Activated CD8-positive, alpha-beta T cell treated with anti-CD3 and anti-CD28 coated beads, Interleukin-2, amount 10 ng/mL, durations not matched to agents 7 days and 5 days (primary cell): ENCODE measurements around the gene SLC1A4. TPM values are rescaled to one million over a fixed set of nuclear protein-coding genes. Genes with fewer than 3 reads are reported as not detected.

Experiments used
- ATAC-seq: fragments of 150-1000 bp; cut with Tn5 transposase; one replicate; pipeline ENCODE4 v1.10.0; 2021; ENCODE audit warnings: moderate library complexity
- CTCF ChIA-PET: fragments of 350-600 bp; sonication (Branson Sonifier 250); formaldehyde crosslinking; loops from one replicate; lab custom pipeline; 2021; ENCODE audit warnings: antibody characterized with exemption; lab: Charles Lee
- POLR2A ChIA-PET: fragments of 350-600 bp; sonication (Branson Sonifier 250); formaldehyde crosslinking; loops from one replicate; lab custom pipeline; 2021; ENCODE audit warnings: antibody characterized with exemption; lab: Charles Lee
- DNase-seq: peaks from one replicate; pipeline ENCODE4 v3.0.0-alpha.2; 2020
- H3K27ac Mint-ChIP-seq: one replicate; pipeline ENCODE4 v1.8.0; 2021; ENCODE audit warnings: mild to moderate bottlenecking, mixed read lengths
- H3K27me3 Mint-ChIP-seq: one replicate; pipeline ENCODE4 v1.8.0; 2021; ENCODE audit warnings: low read depth, mixed read lengths
- H3K36me3 Mint-ChIP-seq: one replicate; pipeline ENCODE4 v1.8.0; 2021; ENCODE audit warnings: low read depth, mixed read lengths
- H3K4me1 Mint-ChIP-seq: one replicate; pipeline ENCODE4 v1.8.0; 2021; ENCODE audit warnings: low read depth, mixed read lengths
- H3K4me3 Mint-ChIP-seq: one replicate; pipeline ENCODE4 v1.8.0; 2021; ENCODE audit warnings: mild to moderate bottlenecking, mixed read lengths
- H3K9me3 Mint-ChIP-seq: one replicate; pipeline ENCODE4 v1.8.0; 2022; ENCODE audit warnings: mixed read lengths; ENCODE audit not compliant: insufficient read depth
- total RNA-seq, 2 experiments: library from RNA; stranded (reverse); gene quantifications; one replicate each; pipeline ENCODE4 v1.2.3, GENCODE V29; 2021

SLC1A4 gene
- total RNA-seq, 2 experiments from 2014 or later = 48.8 to 50.1 TPM

GRCh38 chr2:65040400-65041261, 51.4 kb downstream of the SLC1A4 start:
- CTCF ChIA-PET = interaction anchor here (0.6 to 14.8 kb wide), 13 partner anchors 10 to 124 kb away, joined by 3 to 169 read pairs (median 4); partner anchors contain the start of genes CEP68 and SLC1A4

GRCh38 chr2:65043001-65043400, 53.8 kb downstream of the SLC1A4 start:
- peaks cover 25% of the 10 kb centered on the region for H3K36me3 Mint-ChIP-seq

More at GRCh38 chr2:65040400-65041261, 51.4 kb downstream of the SLC1A4 start:
- ATAC-seq = peak; percentile 94
- peak; percentile 87 for DNase-seq
- Mint-ChIP-seq H3K4me1 (peaks cover 16% of the 10 kb centered on the region), H3K36me3 (peaks cover 23% of the 10 kb centered on the region), H3K9me3 (peaks cover 17% of the 10 kb centered on the region), H3K4me3 (peak overlapping the region; percentile 50), H3K27me3 (no peaks in the 10 kb centered on the region), H3K27ac (no peak overlapping the region)
- POLR2A ChIA-PET = interaction anchor here (0.5 kb wide), 1 partner anchor 94 kb away, joined by 4 read pairs; no protein-coding TSS in a partner anchor

GRCh38 chr2:65044097-65044735, 55.0 kb downstream of the SLC1A4 start:
- Mint-ChIP-seq H3K4me1 (peaks cover 16% of the 10 kb centered on the region), H3K36me3 (peaks cover 33% of the 10 kb centered on the region), H3K9me3 (peaks cover 17% of the 10 kb centered on the region), H3K4me3 (no peak overlapping the region), H3K27me3 (no peaks in the 10 kb centered on the region), H3K27ac (no peak overlapping the region)
- ATAC-seq (no peak), DNase-seq (no peak)
- ChIA-PET POLR2A (interaction anchor here (1.6 to 1.8 kb wide), 2 partner anchors 9 to 24 kb away, joined by 4 read pairs; no protein-coding TSS in a partner anchor), CTCF (interaction anchor here (0.9 to 14.8 kb wide), 5 partner anchors 10 to 128 kb away, joined by 3 to 169 read pairs (median 5); partner anchors contain the start of gene CEP68)

More at GRCh38 chr2:65043001-65043400, 53.8 kb downstream of the SLC1A4 start:
- ChIA-PET POLR2A (interaction anchor here (1.3 to 1.8 kb wide), 3 partner anchors 10 to 25 kb away, joined by 3 to 4 read pairs (median 4); partner anchors contain the start of gene CEP68), CTCF (interaction anchor here (0.8 to 14.8 kb wide), 5 partner anchors 10 to 126 kb away, joined by 3 to 169 read pairs (median 5); partner anchors contain the start of gene CEP68)
- Mint-ChIP-seq H3K9me3 (peaks cover 17% of the 10 kb centered on the region), H3K4me3 (no peak overlapping the region), H3K27me3 (no peaks in the 10 kb centered on the region), H3K27ac (no peak overlapping the region), H3K4me1 (peaks cover 16% of the 10 kb centered on the region)
- ATAC-seq (no peak), DNase-seq (no peak)

- H3K36me3 Mint-ChIP-seq = peaks cover 33% of the 10 kb centered on the region
- DNase-seq (no peak), ATAC-seq (no peak)
- H3K9me3 Mint-ChIP-seq = peaks cover 17% of the 10 kb centered on the region
- POLR2A ChIA-PET = interaction anchor here (1.0 kb wide), 1 partner anchor 39 kb away, joined by 3 read pairs; no protein-coding TSS in a partner anchor
- no peaks in the 10 kb centered on the region for H3K27me3 Mint-ChIP-seq
- H3K4me1 Mint-ChIP-seq = peaks cover 7% of the 10 kb centered on the region
- H3K27ac Mint-ChIP-seq = no peak overlapping the region
- CTCF ChIA-PET = interaction anchor here (2.3 kb wide), 1 partner anchor 128 kb away, joined by 8 read pairs; no protein-coding TSS in a partner anchor
- no peak overlapping the region for H3K4me3 Mint-ChIP-seq
Measured at GRCh38 chr2:65045651-65046050, 56.5 kb downstream of the SLC1A4 start.

GRCh38 chr2:65046633-65047407, 57.6 kb downstream of the SLC1A4 start:
- DNase-seq = no peak
- CTCF ChIA-PET = interaction anchor here (1.5 to 2.3 kb wide), 2 partner anchors 14 to 129 kb away, joined by 3 to 8 read pairs; no protein-coding TSS in a partner anchor
- no peak overlapping the region for H3K4me3 Mint-ChIP-seq
- H3K9me3 Mint-ChIP-seq = peaks cover 23% of the 10 kb centered on the region
- POLR2A ChIA-PET = no interaction called here
- no peak overlapping the region for H3K27ac Mint-ChIP-seq
- H3K36me3 Mint-ChIP-seq = peaks cover 38% of the 10 kb centered on the region
- H3K4me1 Mint-ChIP-seq = peaks cover 6% of the 10 kb centered on the region
- peaks cover 2% of the 10 kb centered on the region for H3K27me3 Mint-ChIP-seq
- ATAC-seq = no peak

GRCh38 chr2:65049010-65049639, 59.9 kb downstream of the SLC1A4 start:
- CTCF ChIA-PET = interaction anchor here (2.0 kb wide), 1 partner anchor 132 kb away, joined by 10 read pairs; no protein-coding TSS in a partner anchor
- ATAC-seq (no peak), DNase-seq (no peak)
- H3K4me1 Mint-ChIP-seq = peaks cover 20% of the 10 kb centered on the region
- H3K27me3 Mint-ChIP-seq = peaks cover 2% of the 10 kb centered on the region
- H3K36me3 Mint-ChIP-seq = peaks cover 31% of the 10 kb centered on the region
- peaks cover 12% of the 10 kb centered on the region for H3K9me3 Mint-ChIP-seq
- POLR2A ChIA-PET = interaction anchor here (0.7 kb wide), 1 partner anchor 33 kb away, joined by 4 read pairs; no protein-coding TSS in a partner anchor
- no peak overlapping the region for H3K27ac Mint-ChIP-seq
- no peak overlapping the region for H3K4me3 Mint-ChIP-seq

- Mint-ChIP-seq H3K27me3 (peaks cover 2% of the 10 kb centered on the region), H3K4me3 (no peak overlapping the region)
- POLR2A ChIA-PET = no interaction called here
Measured at GRCh38 chr2:65050931-65051330, 61.7 kb downstream of the SLC1A4 start.

GRCh38 chr2:65053199-65053598, 64.0 kb downstream of the SLC1A4 start:
- H3K9me3 Mint-ChIP-seq = peaks cover 6% of the 10 kb centered on the region
- ChIA-PET POLR2A (interaction anchor here (0.6 to 1.6 kb wide), 6 partner anchors 10 to 175 kb away, joined by 3 to 5 read pairs (median 4); partner anchors contain the start of genes ACTR2 and RAB1A), CTCF (interaction anchor here (0.7 to 4.5 kb wide), 8 partner anchors 9 to 135 kb away, joined by 3 to 37 read pairs (median 4); partner anchors contain the start of gene RAB1A)
- ATAC-seq (peak; percentile 23), DNase-seq (peak; percentile 86)
- H3K27ac Mint-ChIP-seq = peak overlapping the region; percentile 80
- H3K36me3 Mint-ChIP-seq = peaks cover 17% of the 10 kb centered on the region
- peaks cover 50% of the 10 kb centered on the region for H3K4me1 Mint-ChIP-seq
- H3K27me3 Mint-ChIP-seq = peaks cover 2% of the 10 kb centered on the region
- H3K4me3 Mint-ChIP-seq = peak overlapping the region; percentile 53

More at GRCh38 chr2:65050931-65051330, 61.7 kb downstream of the SLC1A4 start:
- CTCF ChIA-PET = interaction anchor here (2.0 kb wide), 1 partner anchor 134 kb away, joined by 10 read pairs; no protein-coding TSS in a partner anchor
- ATAC-seq (no peak), DNase-seq (no peak)
- Mint-ChIP-seq H3K27ac (no peak overlapping the region), H3K36me3 (peaks cover 20% of the 10 kb centered on the region), H3K4me1 (peaks cover 36% of the 10 kb centered on the region), H3K9me3 (peaks cover 6% of the 10 kb centered on the region)

- DNase-seq (no peak), ATAC-seq (no peak)
- peaks cover 6% of the 10 kb centered on the region for H3K9me3 Mint-ChIP-seq
- peaks cover 11% of the 10 kb centered on the region for H3K36me3 Mint-ChIP-seq
- peaks cover 2% of the 10 kb centered on the region for H3K27me3 Mint-ChIP-seq
- CTCF ChIA-PET = interaction anchor here (0.8 to 4.5 kb wide), 12 partner anchors 10 to 245 kb away, joined by 3 to 37 read pairs (median 6); partner anchors contain the start of gene RAB1A
- peaks cover 58% of the 10 kb centered on the region for H3K4me1 Mint-ChIP-seq
- POLR2A ChIA-PET = interaction anchor here (0.8 to 4.8 kb wide), 2 partner anchors 109 to 172 kb away, joined by 3 to 21 read pairs; partner anchors contain the start of gene ACTR2
- no peak overlapping the region for H3K27ac Mint-ChIP-seq
- peak overlapping the region; percentile 95 for H3K4me3 Mint-ChIP-seq
Measured at GRCh38 chr2:65054749-65055421, 65.7 kb downstream of the SLC1A4 start.
